HepG2 (cell line): ENCODE measurements around the gene DLG4. TPM values are rescaled to one million over a fixed set of nuclear protein-coding genes. Genes with fewer than 3 reads are reported as not detected.

ENCODE experiments used
- ATAD3A ChIP-seq: sonication (generic); formaldehyde crosslinking; IDR thresholded peaks from 2 replicates; pipeline ENCODE4 v1.4.0; 2020; ENCODE audit warnings: missing genetic modification reagents
- ATRX ChIP-seq: sonication (generic); formaldehyde crosslinking; IDR thresholded peaks from 2 replicates; pipeline ENCODE4 v1.4.0; 2020; ENCODE audit warnings: missing genetic modification reagents, borderline replicate concordance
- CHD4 ChIP-seq: fragments of 200-600 bp; sonication (generic); IDR thresholded peaks from 2 replicates; pipeline ENCODE4 v1.7.0; 2017; ENCODE audit warnings: mild to moderate bottlenecking, low read length, borderline replicate concordance
- GATA4 ChIP-seq: sonication (generic); IDR thresholded peaks from 2 replicates; pipeline ENCODE4 v1.6.1; 2016; ENCODE audit warnings: antibody characterized with exemption, low read depth, borderline replicate concordance
- SMAD3 ChIP-seq: sonication (generic); formaldehyde crosslinking; IDR thresholded peaks from 2 replicates; pipeline ENCODE4 v1.4.0; 2020; ENCODE audit warnings: missing genetic modification reagents
- SP140L ChIP-seq: sonication (generic); formaldehyde crosslinking; IDR thresholded peaks from 2 replicates; pipeline ENCODE4 v1.4.0; 2020; ENCODE audit warnings: missing genetic modification reagents, borderline replicate concordance
- TEF ChIP-seq: sonication (generic); formaldehyde crosslinking; IDR thresholded peaks from 2 replicates; pipeline ENCODE4 v1.5.0; 2020; ENCODE audit warnings: missing genetic modification reagents
- UBTF ChIP-seq: sonication (generic); formaldehyde crosslinking; IDR thresholded peaks from 2 replicates; pipeline ENCODE4 v1.4.0; 2020; ENCODE audit warnings: mild to moderate bottlenecking, missing genetic modification reagents
- ZBTB8A ChIP-seq: sonication (generic); formaldehyde crosslinking; IDR thresholded peaks from 2 replicates; pipeline ENCODE4 v1.4.0; 2020; ENCODE audit warnings: mild to moderate bottlenecking, low read depth, missing genetic modification reagents, borderline replicate concordance
- ZMYM3 ChIP-seq: sonication (generic); formaldehyde crosslinking; IDR thresholded peaks from 2 replicates; pipeline ENCODE4 v1.5.1; 2020; ENCODE audit warnings: mild to moderate bottlenecking, missing genetic modification reagents
- ZNF460 ChIP-seq: sonication (generic); formaldehyde crosslinking; IDR thresholded peaks from 2 replicates; pipeline ENCODE4 v1.5.1; 2020; ENCODE audit warnings: missing genetic modification reagents, mild to moderate bottlenecking, borderline replicate concordance
- ZNF513 ChIP-seq: sonication (generic); formaldehyde crosslinking; conservative IDR thresholded peaks from 2 replicates; pipeline ENCODE4 v1.5.0; 2020; ENCODE audit warnings: missing genetic modification reagents
- ZNF616 ChIP-seq: sonication (generic); formaldehyde crosslinking; IDR thresholded peaks from 2 replicates; pipeline ENCODE4 v1.5.0; 2020; ENCODE audit warnings: low read depth, mild to moderate bottlenecking, missing genetic modification reagents
- ZNF703 ChIP-seq: sonication (generic); formaldehyde crosslinking; IDR thresholded peaks from 2 replicates; pipeline ENCODE4 v1.5.1; 2020; ENCODE audit warnings: missing genetic modification reagents, mild to moderate bottlenecking, moderate library complexity, borderline replicate concordance
- ZNF773 ChIP-seq: sonication (generic); formaldehyde crosslinking; IDR thresholded peaks from 2 replicates; pipeline ENCODE4 v1.4.0; 2020; ENCODE audit warnings: missing genetic modification reagents, borderline replicate concordance
- ZNF775 ChIP-seq: sonication (generic); formaldehyde crosslinking; IDR thresholded peaks from 2 replicates; pipeline ENCODE4 v1.4.0; 2020; ENCODE audit warnings: missing genetic modification reagents, mild to moderate bottlenecking, moderate library complexity, borderline replicate concordance
- ZZZ3 ChIP-seq: sonication (generic); formaldehyde crosslinking; IDR thresholded peaks from 2 replicates; pipeline ENCODE4 v1.4.0; 2020; ENCODE audit warnings: missing genetic modification reagents, mild to moderate bottlenecking, borderline replicate concordance
- polyA plus RNA-seq, 8 experiments: library from polyadenylated mRNA; depleted of rRNA in 3 of 8; stranded (reverse) in 7 of 8; unstranded in 1 of 8; fragments of >200 nt; fragmentation: Illumina TruSeq in 4 of 8; extraction: Trizol in 4 of 8; gene quantifications; 2 replicates each; pipeline versions ENCODE4 v1.2.1 to v1.2.3, GENCODE V29; 2011 to 2016; ENCODE audit warnings: low read depth in 4 of 8, missing spikeins in 1 of 8, mixed read lengths in 1 of 8; ENCODE audit not compliant: insufficient read depth in 1 of 8
- total RNA-seq, 5 experiments: library from RNA; depleted of rRNA; stranded (reverse); fragments of >200 nt; fragmentation: Illumina TruSeq; extraction: Trizol; gene quantifications; 2 replicates each; pipeline ENCODE4 v1.2.3, GENCODE V29; 2016; ENCODE audit warnings: low read depth in 1 of 5
- TF ChIP-seq, protein P1 (sequence below): sonication (generic); formaldehyde crosslinking; IDR thresholded peaks from 2 replicates; pipeline ENCODE4 v1.4.0; 2020; ENCODE audit warnings: missing genetic modification reagents, mild to moderate bottlenecking, borderline replicate concordance
- TF ChIP-seq, protein P2 (sequence below): sonication (generic); formaldehyde crosslinking; IDR thresholded peaks from 2 replicates; pipeline ENCODE4 v1.5.0; 2020; ENCODE audit warnings: mild to moderate bottlenecking, missing genetic modification reagents, moderate library complexity

Gene DLG4
- total and polyA plus RNA-seq, 2 of the 13 experiments (the other 11 are each of a cell fraction or from before 2014, with no cell fraction given), result 0.71 to 4.3 TPM

- TF ChIP-seq, protein P1, sequence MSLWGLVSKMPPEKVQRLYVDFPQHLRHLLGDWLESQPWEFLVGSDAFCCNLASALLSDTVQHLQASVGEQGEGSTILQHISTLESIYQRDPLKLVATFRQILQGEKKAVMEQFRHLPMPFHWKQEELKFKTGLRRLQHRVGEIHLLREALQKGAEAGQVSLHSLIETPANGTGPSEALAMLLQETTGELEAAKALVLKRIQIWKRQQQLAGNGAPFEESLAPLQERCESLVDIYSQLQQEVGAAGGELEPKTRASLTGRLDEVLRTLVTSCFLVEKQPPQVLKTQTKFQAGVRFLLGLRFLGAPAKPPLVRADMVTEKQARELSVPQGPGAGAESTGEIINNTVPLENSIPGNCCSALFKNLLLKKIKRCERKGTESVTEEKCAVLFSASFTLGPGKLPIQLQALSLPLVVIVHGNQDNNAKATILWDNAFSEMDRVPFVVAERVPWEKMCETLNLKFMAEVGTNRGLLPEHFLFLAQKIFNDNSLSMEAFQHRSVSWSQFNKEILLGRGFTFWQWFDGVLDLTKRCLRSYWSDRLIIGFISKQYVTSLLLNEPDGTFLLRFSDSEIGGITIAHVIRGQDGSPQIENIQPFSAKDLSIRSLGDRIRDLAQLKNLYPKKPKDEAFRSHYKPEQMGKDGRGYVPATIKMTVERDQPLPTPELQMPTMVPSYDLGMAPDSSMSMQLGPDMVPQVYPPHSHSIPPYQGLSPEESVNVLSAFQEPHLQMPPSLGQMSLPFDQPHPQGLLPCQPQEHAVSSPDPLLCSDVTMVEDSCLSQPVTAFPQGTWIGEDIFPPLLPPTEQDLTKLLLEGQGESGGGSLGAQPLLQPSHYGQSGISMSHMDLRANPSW, result no peak; the same call in 1 of the 2 replicates
- TF ChIP-seq CHD4 (peak; percentile 17; the same call in 1 of the 2 replicates), ZNF703 (no peak), ZNF460 (CRISPR knock-in tag) (peak; percentile 21; the same call in 1 of the 2 replicates), GATA4 (no peak), SP140L (CRISPR knock-in tag) (no peak), ZNF773 (CRISPR knock-in tag) (no peak), ATAD3A (CRISPR knock-in tag) (no peak), ZZZ3 (0 out of 2 replicates have a peak, but pooled peaks have one; percentile 60), TEF (CRISPR knock-in tag) (no peak), ZMYM3 (CRISPR knock-in tag) (peak; percentile 74), ZNF513 (CRISPR knock-in tag) (no peak), ZNF616 (CRISPR knock-in tag) (peak; percentile 80; the same call in 1 of the 2 replicates), ZBTB8A (no peak), ATRX (no peak), SMAD3 (no peak), UBTF (CRISPR knock-in tag) (peak; percentile 90), ZNF775 (CRISPR knock-in tag) (no peak)
- TF ChIP-seq, protein P2, sequence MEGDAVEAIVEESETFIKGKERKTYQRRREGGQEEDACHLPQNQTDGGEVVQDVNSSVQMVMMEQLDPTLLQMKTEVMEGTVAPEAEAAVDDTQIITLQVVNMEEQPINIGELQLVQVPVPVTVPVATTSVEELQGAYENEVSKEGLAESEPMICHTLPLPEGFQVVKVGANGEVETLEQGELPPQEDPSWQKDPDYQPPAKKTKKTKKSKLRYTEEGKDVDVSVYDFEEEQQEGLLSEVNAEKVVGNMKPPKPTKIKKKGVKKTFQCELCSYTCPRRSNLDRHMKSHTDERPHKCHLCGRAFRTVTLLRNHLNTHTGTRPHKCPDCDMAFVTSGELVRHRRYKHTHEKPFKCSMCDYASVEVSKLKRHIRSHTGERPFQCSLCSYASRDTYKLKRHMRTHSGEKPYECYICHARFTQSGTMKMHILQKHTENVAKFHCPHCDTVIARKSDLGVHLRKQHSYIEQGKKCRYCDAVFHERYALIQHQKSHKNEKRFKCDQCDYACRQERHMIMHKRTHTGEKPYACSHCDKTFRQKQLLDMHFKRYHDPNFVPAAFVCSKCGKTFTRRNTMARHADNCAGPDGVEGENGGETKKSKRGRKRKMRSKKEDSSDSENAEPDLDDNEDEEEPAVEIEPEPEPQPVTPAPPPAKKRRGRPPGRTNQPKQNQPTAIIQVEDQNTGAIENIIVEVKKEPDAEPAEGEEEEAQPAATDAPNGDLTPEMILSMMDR (CRISPR knock-in tag), result peak; percentile 96
Observed at GRCh38 chr17:7252176-7253043, 32.8 kb upstream of the DLG4 start, which contains the start of gene ELP5 (continued).
